Measurements from ENCODE around the gene SLC29A2.

SLC29A2 gene

DNA sequence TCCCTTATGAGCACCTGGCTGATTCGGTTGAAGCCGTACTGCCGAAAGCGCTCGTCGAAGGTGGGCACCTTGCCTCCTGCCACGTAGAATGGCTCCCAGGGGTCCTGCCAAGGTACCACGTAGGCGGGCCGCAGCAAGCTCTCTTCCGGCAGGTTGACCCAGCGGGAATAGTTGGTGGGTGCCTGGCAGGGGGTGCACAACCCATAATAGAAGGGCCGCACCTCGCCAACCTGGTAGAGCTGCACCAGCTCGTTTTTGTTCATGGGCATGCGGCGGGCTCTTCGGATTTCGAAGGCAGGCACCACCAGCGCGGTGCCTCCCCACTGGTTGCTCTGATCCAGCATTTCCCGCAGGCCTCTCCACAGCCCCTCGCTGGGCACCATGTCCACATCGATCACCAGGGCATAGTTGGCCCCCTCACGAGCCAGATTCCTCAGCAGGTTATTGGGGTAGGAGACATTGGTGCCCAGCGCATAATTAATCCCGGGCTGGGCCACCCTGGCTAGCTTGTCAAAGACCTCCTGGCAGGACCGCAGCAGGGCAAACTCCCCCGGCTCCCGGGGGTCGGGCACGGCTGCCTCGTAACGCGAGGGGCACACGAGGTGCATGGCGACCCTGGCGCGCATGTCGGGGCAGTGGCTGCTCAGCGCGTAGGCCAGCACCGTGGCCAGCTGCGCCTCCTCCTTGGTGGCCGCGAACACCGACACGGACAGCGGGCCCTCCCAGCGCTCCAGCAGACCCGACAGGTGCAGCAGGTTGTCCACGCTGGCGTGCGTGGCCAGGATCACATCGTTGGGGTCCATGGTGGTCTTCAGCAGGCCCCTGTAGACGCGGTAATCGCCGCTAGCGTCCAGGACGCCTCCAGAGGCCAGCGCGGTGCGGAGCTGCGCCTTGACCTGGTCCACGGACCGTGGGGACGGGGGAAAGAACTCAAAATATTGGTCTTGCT lies 24.8 kb downstream of the SLC29A2 start (continued):
- TF ChIP-seq, protein P1, sequence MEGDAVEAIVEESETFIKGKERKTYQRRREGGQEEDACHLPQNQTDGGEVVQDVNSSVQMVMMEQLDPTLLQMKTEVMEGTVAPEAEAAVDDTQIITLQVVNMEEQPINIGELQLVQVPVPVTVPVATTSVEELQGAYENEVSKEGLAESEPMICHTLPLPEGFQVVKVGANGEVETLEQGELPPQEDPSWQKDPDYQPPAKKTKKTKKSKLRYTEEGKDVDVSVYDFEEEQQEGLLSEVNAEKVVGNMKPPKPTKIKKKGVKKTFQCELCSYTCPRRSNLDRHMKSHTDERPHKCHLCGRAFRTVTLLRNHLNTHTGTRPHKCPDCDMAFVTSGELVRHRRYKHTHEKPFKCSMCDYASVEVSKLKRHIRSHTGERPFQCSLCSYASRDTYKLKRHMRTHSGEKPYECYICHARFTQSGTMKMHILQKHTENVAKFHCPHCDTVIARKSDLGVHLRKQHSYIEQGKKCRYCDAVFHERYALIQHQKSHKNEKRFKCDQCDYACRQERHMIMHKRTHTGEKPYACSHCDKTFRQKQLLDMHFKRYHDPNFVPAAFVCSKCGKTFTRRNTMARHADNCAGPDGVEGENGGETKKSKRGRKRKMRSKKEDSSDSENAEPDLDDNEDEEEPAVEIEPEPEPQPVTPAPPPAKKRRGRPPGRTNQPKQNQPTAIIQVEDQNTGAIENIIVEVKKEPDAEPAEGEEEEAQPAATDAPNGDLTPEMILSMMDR (tag by site-specific recombination; IDR thresholded peaks at IDR 0.05) = peak; percentile 26; the same call in 1 of the 2 replicates
- TF ChIP-seq, protein P2, sequence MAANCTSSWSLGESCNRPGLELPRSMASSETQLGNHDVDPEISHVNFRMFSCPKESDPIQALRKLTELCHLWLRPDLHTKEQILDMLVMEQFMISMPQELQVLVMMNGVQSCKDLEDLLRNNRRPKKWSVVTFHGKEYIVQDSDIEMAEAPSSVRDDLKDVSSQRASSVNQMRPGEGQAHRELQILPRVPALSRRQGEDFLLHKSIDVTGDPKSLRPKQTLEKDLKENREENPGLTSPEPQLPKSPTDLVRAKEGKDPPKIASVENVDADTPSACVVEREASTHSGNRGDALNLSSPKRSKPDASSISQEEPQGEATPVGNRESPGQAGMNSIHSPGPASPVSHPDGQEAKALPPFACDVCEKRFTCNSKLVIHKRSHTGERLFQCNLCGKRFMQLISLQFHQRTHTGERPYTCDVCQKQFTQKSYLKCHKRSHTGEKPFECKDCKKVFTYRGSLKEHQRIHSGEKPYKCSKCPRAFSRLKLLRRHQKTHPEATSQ (tag by site-specific recombination; IDR thresholded peaks at IDR 0.05) = no peak
- no peak for TF ChIP-seq SETDB1 (IDR thresholded peaks at IDR 0.05; ENCODE audit: insufficient read length, low read length)
- TF ChIP-seq ZIC2 (tag by site-specific recombination; IDR thresholded peaks at IDR 0.05) = peak; percentile 67; the same call in 1 of the 2 replicates

DNA sequence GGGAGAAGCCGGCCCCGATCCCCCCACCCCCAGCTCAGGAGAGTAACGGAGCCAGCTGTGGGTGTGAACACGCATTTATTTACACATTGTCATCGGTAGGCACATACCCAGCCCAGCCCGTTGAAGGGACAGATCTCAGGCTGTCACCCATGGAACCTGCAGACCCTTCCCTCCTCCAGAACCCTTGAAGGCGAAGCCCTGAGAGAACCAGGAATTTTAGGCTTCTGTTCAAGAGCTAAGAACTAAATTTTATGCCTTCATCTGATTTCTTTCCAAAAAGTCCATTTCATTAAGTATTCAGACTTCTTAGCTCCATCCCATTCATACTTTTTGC lies 26.3 kb downstream of the SLC29A2 start:
- Histone ChIP-seq H3K4me3 (ENCODE audit: low read depth, low read length) (peak overlapping the region; percentile 35), H3K4me1 (ENCODE audit: control insufficient read depth, insufficient read depth, low read length) (no peaks in the 10 kb centered on the region), H3K9me3 (ENCODE audit: control insufficient read depth, insufficient read depth, low read depth, low read length) (no peaks in the 10 kb centered on the region), H3K36me3 (ENCODE audit: control insufficient read depth in 2 of 2, insufficient read depth in 1 of 2, low read length in 2 of 2) (peaks cover 0 to 35% of the 10 kb centered on the region in 2 experiments; a peak in 2 of 3 replicates), H3K27ac (ENCODE audit: extremely low read depth, low read depth, low read length) (peak overlapping the region; percentile 13; the same call in 1 of the 2 replicates)
- no peak for TF ChIP-seq ZNF223 (tag by site-specific recombination; IDR thresholded peaks at IDR 0.05)
- no peak for TF ChIP-seq ZSCAN23 (tag by site-specific recombination; IDR thresholded peaks at IDR 0.05)
- TF ChIP-seq OSR2 (tag by site-specific recombination; IDR thresholded peaks at IDR 0.05) = no peak
- TF ChIP-seq, protein P3, sequence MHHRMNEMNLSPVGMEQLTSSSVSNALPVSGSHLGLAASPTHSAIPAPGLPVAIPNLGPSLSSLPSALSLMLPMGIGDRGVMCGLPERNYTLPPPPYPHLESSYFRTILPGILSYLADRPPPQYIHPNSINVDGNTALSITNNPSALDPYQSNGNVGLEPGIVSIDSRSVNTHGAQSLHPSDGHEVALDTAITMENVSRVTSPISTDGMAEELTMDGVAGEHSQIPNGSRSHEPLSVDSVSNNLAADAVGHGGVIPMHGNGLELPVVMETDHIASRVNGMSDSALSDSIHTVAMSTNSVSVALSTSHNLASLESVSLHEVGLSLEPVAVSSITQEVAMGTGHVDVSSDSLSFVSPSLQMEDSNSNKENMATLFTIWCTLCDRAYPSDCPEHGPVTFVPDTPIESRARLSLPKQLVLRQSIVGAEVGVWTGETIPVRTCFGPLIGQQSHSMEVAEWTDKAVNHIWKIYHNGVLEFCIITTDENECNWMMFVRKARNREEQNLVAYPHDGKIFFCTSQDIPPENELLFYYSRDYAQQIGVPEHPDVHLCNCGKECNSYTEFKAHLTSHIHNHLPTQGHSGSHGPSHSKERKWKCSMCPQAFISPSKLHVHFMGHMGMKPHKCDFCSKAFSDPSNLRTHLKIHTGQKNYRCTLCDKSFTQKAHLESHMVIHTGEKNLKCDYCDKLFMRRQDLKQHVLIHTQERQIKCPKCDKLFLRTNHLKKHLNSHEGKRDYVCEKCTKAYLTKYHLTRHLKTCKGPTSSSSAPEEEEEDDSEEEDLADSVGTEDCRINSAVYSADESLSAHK (tag by site-specific recombination; IDR thresholded peaks at IDR 0.05) = no peak
- no peak for TF ChIP-seq ZNF530 (tag by site-specific recombination; IDR thresholded peaks at IDR 0.05; ENCODE audit: low read depth)
- no peak for TF ChIP-seq ZNF169 (tag by site-specific recombination; IDR thresholded peaks at IDR 0.05)
- no peak for TF ChIP-seq ZNF426 (tag by site-specific recombination; IDR thresholded peaks at IDR 0.05)
- TF ChIP-seq ZNF596 (tag by site-specific recombination; IDR thresholded peaks at IDR 0.05) = no peak
- TF ChIP-seq, protein P4, sequence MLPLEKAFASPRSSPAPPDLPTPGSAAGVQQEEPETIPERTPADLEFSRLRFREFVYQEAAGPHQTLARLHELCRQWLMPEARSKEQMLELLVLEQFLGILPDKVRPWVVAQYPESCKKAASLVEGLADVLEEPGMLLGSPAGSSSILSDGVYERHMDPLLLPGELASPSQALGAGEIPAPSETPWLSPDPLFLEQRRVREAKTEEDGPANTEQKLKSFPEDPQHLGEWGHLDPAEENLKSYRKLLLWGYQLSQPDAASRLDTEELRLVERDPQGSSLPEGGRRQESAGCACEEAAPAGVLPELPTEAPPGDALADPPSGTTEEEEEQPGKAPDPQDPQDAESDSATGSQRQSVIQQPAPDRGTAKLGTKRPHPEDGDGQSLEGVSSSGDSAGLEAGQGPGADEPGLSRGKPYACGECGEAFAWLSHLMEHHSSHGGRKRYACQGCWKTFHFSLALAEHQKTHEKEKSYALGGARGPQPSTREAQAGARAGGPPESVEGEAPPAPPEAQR (tag by site-specific recombination; IDR thresholded peaks at IDR 0.05) = no peak
- TF ChIP-seq, protein P5, sequence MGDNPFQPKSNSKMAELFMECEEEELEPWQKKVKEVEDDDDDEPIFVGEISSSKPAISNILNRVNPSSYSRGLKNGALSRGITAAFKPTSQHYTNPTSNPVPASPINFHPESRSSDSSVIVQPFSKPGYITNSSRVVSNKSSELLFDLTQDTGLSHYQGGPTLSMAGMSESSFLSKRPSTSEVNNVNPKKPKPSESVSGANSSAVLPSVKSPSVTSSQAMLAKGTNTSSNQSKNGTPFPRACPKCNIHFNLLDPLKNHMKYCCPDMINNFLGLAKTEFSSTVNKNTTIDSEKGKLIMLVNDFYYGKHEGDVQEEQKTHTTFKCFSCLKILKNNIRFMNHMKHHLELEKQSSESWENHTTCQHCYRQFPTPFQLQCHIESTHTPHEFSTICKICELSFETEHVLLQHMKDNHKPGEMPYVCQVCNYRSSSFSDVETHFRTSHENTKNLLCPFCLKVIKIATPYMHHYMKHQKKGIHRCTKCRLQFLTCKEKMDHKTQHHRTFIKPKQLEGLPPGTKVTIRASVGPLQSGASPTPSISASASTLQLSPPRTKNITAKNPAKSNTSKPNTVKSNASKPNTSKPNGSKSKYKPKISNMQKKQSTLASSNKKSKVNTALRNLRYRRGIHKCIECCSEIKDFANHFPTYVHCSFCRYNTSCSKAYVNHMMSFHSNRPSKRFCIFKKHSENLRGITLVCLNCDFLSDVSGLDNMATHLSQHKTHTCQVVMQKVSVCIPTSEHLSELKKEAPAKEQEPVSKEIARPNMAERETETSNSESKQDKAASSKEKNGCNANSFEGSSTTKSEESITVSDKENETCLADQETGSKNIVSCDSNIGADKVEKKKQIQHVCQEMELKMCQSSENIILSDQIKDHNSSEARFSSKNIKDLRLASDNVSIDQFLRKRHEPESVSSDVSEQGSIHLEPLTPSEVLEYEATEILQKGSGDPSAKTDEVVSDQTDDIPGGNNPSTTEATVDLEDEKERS (tag by site-specific recombination; IDR thresholded peaks at IDR 0.05) = no peak
- TF ChIP-seq ZNF302 (tag by site-specific recombination; IDR thresholded peaks at IDR 0.05; ENCODE audit: low read depth) = no peak
- CTCF ChIA-PET = interaction anchor here (0.6 to 3.8 kb wide), 11 partner anchors 10 to 232 kb away, joined by 3 to 28 read pairs (median 4); no protein-coding TSS in a partner anchor
- POLR2A ChIA-PET = interaction anchor here (0.6 to 4.3 kb wide), 5 partner anchors 10 to 67 kb away, joined by 3 to 18 read pairs (median 7); partner anchors contain the start of genes RIN1, SLC29A2 and YIF1A

Data from HEK293 (cell line).